Activated CD4-positive, alpha-beta memory T cell treated with anti-CD3 and anti-CD28 coated beads, Interleukin-2, amount 10 ng/mL, durations not matched to agents 7 days and 5 days (primary cell): ENCODE measurements around the gene DMD. TPM values are rescaled to one million over a fixed set of nuclear protein-coding genes. Genes with fewer than 3 reads are reported as not detected.

Experiments
- CTCF ChIA-PET: fragments of 350-600 bp; sonication (Branson Sonifier 250); formaldehyde crosslinking; loops from one replicate; lab custom pipeline; 2021; ENCODE audit warnings: antibody characterized with exemption, inconsistent platforms; lab: Charles Lee
- POLR2A ChIA-PET: fragments of 350-600 bp; sonication (Branson Sonifier 250); formaldehyde crosslinking; loops from one replicate; lab custom pipeline; 2021; ENCODE audit warnings: antibody characterized with exemption; lab: Charles Lee
- DNase-seq: peaks from one replicate; pipeline ENCODE4 v3.0.0-alpha.2; 2020
- H3K27ac Mint-ChIP-seq: one replicate; pipeline ENCODE4 v1.8.0; 2021; ENCODE audit warnings: mild to moderate bottlenecking, mixed read lengths
- H3K27me3 Mint-ChIP-seq: one replicate; pipeline ENCODE4 v1.8.0; 2021; ENCODE audit warnings: mixed read lengths
- H3K36me3 Mint-ChIP-seq: one replicate; pipeline ENCODE4 v1.8.0; 2021; ENCODE audit warnings: low read depth, mixed read lengths
- H3K4me1 Mint-ChIP-seq: one replicate; pipeline ENCODE4 v1.8.0; 2021; ENCODE audit warnings: mixed read lengths
- H3K4me3 Mint-ChIP-seq: one replicate; pipeline ENCODE4 v1.8.0; 2021; ENCODE audit warnings: mild to moderate bottlenecking, mixed read lengths
- H3K9me3 Mint-ChIP-seq: one replicate; pipeline ENCODE4 v1.8.0; 2021; ENCODE audit warnings: mixed read lengths
- total RNA-seq, 2 experiments: library from RNA; stranded (reverse); gene quantifications; one replicate each; pipeline ENCODE4 v1.2.3, GENCODE V29; 2021

Gene DMD
- total RNA-seq, 2 experiments from 2014 or later: 1.4 to 1.5 TPM

GRCh38 chrX:31186693-31187338, 2024.5 kb downstream of the DMD start:
- peaks cover 2% of the 10 kb centered on the region for H3K27me3 Mint-ChIP-seq
- ChIA-PET POLR2A (no interaction called here), CTCF (no interaction called here)
- H3K4me3 Mint-ChIP-seq: no peak overlapping the region
- no peak for DNase-seq
- H3K36me3 Mint-ChIP-seq: no peaks in the 10 kb centered on the region
- no peaks in the 10 kb centered on the region for H3K9me3 Mint-ChIP-seq
- H3K27ac Mint-ChIP-seq: no peak overlapping the region
- H3K4me1 Mint-ChIP-seq: no peaks in the 10 kb centered on the region

GRCh38 chrX:31185884-31186283, 2025.5 kb downstream of the DMD start:
- H3K27ac Mint-ChIP-seq: no peak overlapping the region
- no peak overlapping the region for H3K4me3 Mint-ChIP-seq
- no peak for DNase-seq
- ChIA-PET POLR2A (no interaction called here), CTCF (no interaction called here)
- peaks cover 2% of the 10 kb centered on the region for H3K27me3 Mint-ChIP-seq
- no peaks in the 10 kb centered on the region for H3K9me3 Mint-ChIP-seq
- H3K4me1 Mint-ChIP-seq: no peaks in the 10 kb centered on the region
- H3K36me3 Mint-ChIP-seq: no peaks in the 10 kb centered on the region

GRCh38 chrX:31181377-31182000, 2029.9 kb downstream of the DMD start:
- H3K27ac Mint-ChIP-seq: no peak overlapping the region

GRCh38 chrX:31179203-31179602, 2032.1 kb downstream of the DMD start:
- Mint-ChIP-seq H3K27me3 (no peaks in the 10 kb centered on the region), H3K27ac (no peak overlapping the region), H3K4me1 (peaks cover 3% of the 10 kb centered on the region), H3K9me3 (no peaks in the 10 kb centered on the region), H3K36me3 (no peaks in the 10 kb centered on the region), H3K4me3 (no peak overlapping the region)
- CTCF ChIA-PET: no interaction called here
- DNase-seq: no peak
- POLR2A ChIA-PET: no interaction called here

More at GRCh38 chrX:31181377-31182000, 2029.9 kb downstream of the DMD start:
- Mint-ChIP-seq H3K27me3 (peaks cover 2% of the 10 kb centered on the region), H3K36me3 (no peaks in the 10 kb centered on the region), H3K4me3 (no peak overlapping the region), H3K4me1 (peaks cover 3% of the 10 kb centered on the region), H3K9me3 (no peaks in the 10 kb centered on the region)
- no peak for DNase-seq
- ChIA-PET CTCF (no interaction called here), POLR2A (no interaction called here)

- Mint-ChIP-seq H3K27ac (no peak overlapping the region), H3K9me3 (no peaks in the 10 kb centered on the region), H3K36me3 (no peaks in the 10 kb centered on the region), H3K4me3 (no peak overlapping the region), H3K4me1 (peaks cover 3% of the 10 kb centered on the region), H3K27me3 (no peaks in the 10 kb centered on the region)
- ChIA-PET POLR2A (no interaction called here), CTCF (interaction anchor here (0.7 kb wide), 1 partner anchor 36 kb away, joined by 3 read pairs; no protein-coding TSS in a partner anchor)
- DNase-seq: no peak
These were observed 2032.6 kb downstream of the DMD start for GRCh38 chrX:31178769-31179125.

GRCh38 chrX:31178064-31178768, 2033.1 kb downstream of the DMD start:
- Mint-ChIP-seq H3K4me1 (peaks cover 3% of the 10 kb centered on the region), H3K36me3 (no peaks in the 10 kb centered on the region), H3K9me3 (no peaks in the 10 kb centered on the region), H3K27me3 (no peaks in the 10 kb centered on the region), H3K27ac (no peak overlapping the region), H3K4me3 (no peak overlapping the region)
- CTCF ChIA-PET: interaction anchor here (0.7 kb wide), 1 partner anchor 36 kb away, joined by 3 read pairs; no protein-coding TSS in a partner anchor
- no peak for DNase-seq
- POLR2A ChIA-PET: no interaction called here

- Mint-ChIP-seq H3K9me3 (no peaks in the 10 kb centered on the region), H3K4me1 (no peaks in the 10 kb centered on the region), H3K36me3 (no peaks in the 10 kb centered on the region), H3K27me3 (no peaks in the 10 kb centered on the region), H3K4me3 (no peak overlapping the region), H3K27ac (no peak overlapping the region)
- DNase-seq: no peak
- ChIA-PET CTCF (no interaction called here), POLR2A (no interaction called here)
These were observed 2040.6 kb downstream of the DMD start for GRCh38 chrX:31170792-31171191.

GRCh38 chrX:31168551-31168950, 2042.8 kb downstream of the DMD start:
- Mint-ChIP-seq H3K9me3 (no peaks in the 10 kb centered on the region), H3K27ac (no peak overlapping the region), H3K4me1 (no peaks in the 10 kb centered on the region), H3K36me3 (no peaks in the 10 kb centered on the region), H3K4me3 (no peak overlapping the region), H3K27me3 (no peaks in the 10 kb centered on the region)
- CTCF ChIA-PET: no interaction called here
- POLR2A ChIA-PET: no interaction called here
- no peak for DNase-seq

- DNase-seq: no peak
- no peaks in the 10 kb centered on the region for H3K4me1 Mint-ChIP-seq
These were observed 2044.5 kb downstream of the DMD start for GRCh38 chrX:31166832-31167231.

GRCh38 chrX:31166416-31166815, 2044.9 kb downstream of the DMD start:
- H3K27me3 Mint-ChIP-seq: no peaks in the 10 kb centered on the region
- CTCF ChIA-PET: no interaction called here

More at GRCh38 chrX:31166832-31167231, 2044.5 kb downstream of the DMD start:
- CTCF ChIA-PET: no interaction called here
- Mint-ChIP-seq H3K36me3 (no peaks in the 10 kb centered on the region), H3K27me3 (no peaks in the 10 kb centered on the region), H3K4me3 (no peak overlapping the region), H3K9me3 (no peaks in the 10 kb centered on the region), H3K27ac (no peak overlapping the region)
- POLR2A ChIA-PET: no interaction called here

GRCh38 chrX:31165241-31166035, 2045.9 kb downstream of the DMD start:
- Mint-ChIP-seq H3K4me3 (no peak overlapping the region), H3K36me3 (no peaks in the 10 kb centered on the region), H3K27me3 (no peaks in the 10 kb centered on the region), H3K27ac (no peak overlapping the region), H3K9me3 (no peaks in the 10 kb centered on the region), H3K4me1 (no peaks in the 10 kb centered on the region)
- DNase-seq: no peak
- ChIA-PET CTCF (no interaction called here), POLR2A (no interaction called here)

More at GRCh38 chrX:31166416-31166815, 2044.9 kb downstream of the DMD start:
- Mint-ChIP-seq H3K4me1 (no peaks in the 10 kb centered on the region), H3K4me3 (no peak overlapping the region), H3K9me3 (no peaks in the 10 kb centered on the region), H3K36me3 (no peaks in the 10 kb centered on the region), H3K27ac (no peak overlapping the region)
- POLR2A ChIA-PET: no interaction called here
- DNase-seq: no peak

- CTCF ChIA-PET: no interaction called here
- Mint-ChIP-seq H3K36me3 (no peaks in the 10 kb centered on the region), H3K27me3 (no peaks in the 10 kb centered on the region), H3K4me1 (no peaks in the 10 kb centered on the region), H3K9me3 (no peaks in the 10 kb centered on the region), H3K4me3 (no peak overlapping the region), H3K27ac (no peak overlapping the region)
- POLR2A ChIA-PET: no interaction called here
- DNase-seq: no peak
These were observed 2056.4 kb downstream of the DMD start for GRCh38 chrX:31154946-31155345.

GRCh38 chrX:31153475-31154047, 2057.8 kb downstream of the DMD start:
- H3K4me1 Mint-ChIP-seq: no peaks in the 10 kb centered on the region
- DNase-seq: no peak
- H3K36me3 Mint-ChIP-seq: no peaks in the 10 kb centered on the region
- no peaks in the 10 kb centered on the region for H3K9me3 Mint-ChIP-seq
- H3K4me3 Mint-ChIP-seq: no peak overlapping the region
- CTCF ChIA-PET: no interaction called here
- H3K27ac Mint-ChIP-seq: no peak overlapping the region
- no peaks in the 10 kb centered on the region for H3K27me3 Mint-ChIP-seq
- POLR2A ChIA-PET: no interaction called here
